KBM-7 (cell line): ENCODE measurements around the gene SUPT4H1.
A peak's percentile ranks its signal among the peaks of the same experiment; 100 is the strongest.
"Not testable (repeated sequence)": the region's sequence is repeated elsewhere in the genome, so short reads cannot be mapped to it uniquely, and the experiment has no call there.

Experiments used
- DNase-seq: peaks from one replicate; pipeline ENCODE4 v3.0.0-alpha.2; 2015
- in situ Hi-C: fragments of 300-500 bp; cut with MboI; formaldehyde crosslinking; loops from 2 replicates; pipeline ENCODE4 v1.14.3; 2020; ENCODE audit warnings: low sequenced_read_pairs, low pct_unique_long_range_greater_than_20kb, mixed read lengths

Gene SUPT4H1

GRCh38 chr17:58351831-58352595, at the start of gene SUPT4H1:
Gene SUPT4H1 (minus strand): TSS chr17:58352201. CDS start chr17:58352135, 66 bp downstream.
- in situ Hi-C loops, result no loop called here
- peak; percentile 96 for DNase-seq

- DNase-seq, result no peak
- in situ Hi-C loops, result no loop called here
These were observed 49.3 kb upstream of the SUPT4H1 start for GRCh38 chr17:58401287-58401686.

GRCh38 chr17:58400826-58401225, 48.8 kb upstream of the SUPT4H1 start:
- no peak for DNase-seq
- in situ Hi-C loops, result no loop called here

- in situ Hi-C loops, result no loop called here
- DNase-seq, result no peak
These were observed 48.0 kb upstream of the SUPT4H1 start for GRCh38 chr17:58399974-58400373.

- in situ Hi-C loops, result no loop called here
These were observed 46.7 kb upstream of the SUPT4H1 start for GRCh38 chr17:58398574-58399266.

GRCh38 chr17:58397421-58397820, 45.4 kb upstream of the SUPT4H1 start:
- in situ Hi-C loops, DNase-seq: not testable (repeated sequence)

More at GRCh38 chr17:58398574-58399266, 46.7 kb upstream of the SUPT4H1 start:
- no peak for DNase-seq

- in situ Hi-C loops, result no loop called here
- no peak for DNase-seq
These were observed 44.2 kb upstream of the SUPT4H1 start for GRCh38 chr17:58396173-58396572.

- in situ Hi-C loops, result no loop called here
- no peak for DNase-seq
These were observed 42.7 kb upstream of the SUPT4H1 start for GRCh38 chr17:58394534-58395223.

- in situ Hi-C loops, result no loop called here
- DNase-seq, result peak; percentile 35
These were observed 39.4 kb upstream of the SUPT4H1 start for GRCh38 chr17:58391302-58391984.

- no peak for DNase-seq
- in situ Hi-C loops, result no loop called here
These were observed 38.9 kb upstream of the SUPT4H1 start for GRCh38 chr17:58390884-58391283.

- no peak for DNase-seq
- in situ Hi-C loops, result no loop called here
These were observed 36.5 kb upstream of the SUPT4H1 start for GRCh38 chr17:58388302-58389190.

GRCh38 chr17:58387834-58388233, 35.8 kb upstream of the SUPT4H1 start:
- in situ Hi-C loops, result no loop called here
- no peak for DNase-seq

- in situ Hi-C loops, result no loop called here
These were observed 34.7 kb upstream of the SUPT4H1 start for GRCh38 chr17:58386708-58387107.

GRCh38 chr17:58385359-58385899, 33.4 kb upstream of the SUPT4H1 start:
- in situ Hi-C loops, result no loop called here
- no peak for DNase-seq

More at GRCh38 chr17:58386708-58387107, 34.7 kb upstream of the SUPT4H1 start:
- no peak for DNase-seq

GRCh38 chr17:58384897-58385296, 32.9 kb upstream of the SUPT4H1 start:
- in situ Hi-C loops, result no loop called here
- DNase-seq, result no peak

GRCh38 chr17:58383892-58384462, 32.0 kb upstream of the SUPT4H1 start:
- DNase-seq, result no peak
- in situ Hi-C loops, result no loop called here

GRCh38 chr17:58382872-58383242, 30.9 kb upstream of the SUPT4H1 start:
- in situ Hi-C loops, result no loop called here
- no peak for DNase-seq
